K562 (cell line): ENCODE results near the gene GAK. TPM values are rescaled to one million over a fixed set of nuclear protein-coding genes. Genes with fewer than 3 reads are reported as not detected.
A peak's percentile ranks its signal among the peaks of the same experiment; 100 is the strongest.

ENCODE experiments used
- ATAC-seq: fragments of 200-7000 bp; cut with Tn5 transposase; 3 replicates; pipeline ENCODE4 v1.9.1; 2020; ENCODE audit warnings: moderate library complexity
- BruUV-seq: library from RNA; stranded (reverse); fragments of 400-500 nt; replicated peaks from 2 replicates; lab custom pipeline; 2021; lab: Mats Ljungman, UMichigan
- CTCF ChIA-PET: fragments of 300-600 bp; formaldehyde crosslinking; extraction: SDS; loops from one replicate; lab custom pipeline; 2021; ENCODE audit warnings: low intra/inter-chr PET ratio; lab: Yijun Ruan, JAX
- POLR2A ChIA-PET: fragments of 300-600, 350-650 bp; sonication (Branson Sonifier 250); formaldehyde crosslinking; extraction: SDS; loops from one replicate; lab custom pipeline; 2021; ENCODE audit warnings: antibody characterized with exemption, inconsistent platforms; lab: Yijun Ruan, JAX
- DNase-seq, 4 experiments: peaks; one replicate each; pipeline versions ENCODE4 v3.0.0 to v3.0.0-alpha.2; 2011 to 2018; ENCODE audit warnings: low spot score in 3 of 4, mixed read lengths in 3 of 4; ENCODE audit errors: extremely low read depth in 1 of 4
- FAIRE-seq: peaks from 2 replicates; lab custom pipeline; 2011; peaks lifted over from hg19 to GRCh38; lab: Jason Lieb, UNC
- H2AFZ ChIP-seq: 2 replicates; pipeline ENCODE4 v1.6.0; 2011; ENCODE audit warnings: low read depth, low read length, control low read depth, inconsistent platforms
- H3K27ac ChIP-seq: fragments of 200-600 bp; 3 replicates; pipeline ENCODE4 v1.8.0; 2011; ENCODE audit warnings: low read depth, mild to moderate bottlenecking, control low read depth, inconsistent platforms, low read length, moderate library complexity, mixed read lengths; ENCODE audit errors: extremely low read depth
- H3K27me3 ChIP-seq, 2 experiments: fragments of 300-600 bp in 1 of 2; 2 replicates in 1 of 2; 3 replicates in 1 of 2; pipeline versions ENCODE4 v1.6.0 to v1.8.0; 2011; ENCODE audit warnings: inconsistent platforms in 2 of 2, low read length in 2 of 2, mild to moderate bottlenecking in 1 of 2, mixed read lengths in 1 of 2, moderate library complexity in 1 of 2; ENCODE audit not compliant: control insufficient read depth in 2 of 2, insufficient read depth in 2 of 2
- H3K36me3 ChIP-seq: fragments of 300-600 bp; 3 replicates; pipeline ENCODE4 v1.8.0; 2011; ENCODE audit warnings: mild to moderate bottlenecking, low read length, inconsistent platforms; ENCODE audit not compliant: control insufficient read depth, insufficient read depth
- H3K4me1 ChIP-seq, 2 experiments: fragments of 200-600 bp in 1 of 2; replicated peaks in 1 of 2; 2 replicates in 1 of 2; 3 replicates in 1 of 2; pipeline versions ENCODE4 v1.5.1 to v1.8.0; 2011; ENCODE audit warnings: inconsistent platforms in 2 of 2, low read length in 2 of 2, mild to moderate bottlenecking in 1 of 2, mixed read lengths in 1 of 2, moderate library complexity in 1 of 2; ENCODE audit not compliant: control insufficient read depth in 2 of 2, insufficient read depth in 2 of 2
- H3K4me2 ChIP-seq: 2 replicates; pipeline ENCODE4 v1.6.1; 2011; ENCODE audit warnings: low read length, control low read depth, inconsistent platforms, mixed read lengths; ENCODE audit not compliant: insufficient read depth
- H3K4me3 ChIP-seq: fragments of 200-600 bp; sonication (generic), shearing (Covaris generic); 2 replicates; pipeline ENCODE4 v1.5.1; 2016; ENCODE audit warnings: control low read depth, inconsistent platforms
- H3K79me2 ChIP-seq: fragments of 200-600 bp; 3 replicates; pipeline ENCODE4 v1.8.0; 2011; ENCODE audit warnings: low read length, inconsistent platforms; ENCODE audit not compliant: control insufficient read depth, insufficient read depth
- H3K9ac ChIP-seq, 2 experiments: 2 replicates each; pipeline versions ENCODE4 v1.6.0 to v1.6.1; 2011; ENCODE audit warnings: low read depth in 2 of 2, low read length in 2 of 2, control low read depth in 1 of 2, inconsistent platforms in 1 of 2, mild to moderate bottlenecking in 1 of 2, mixed read lengths in 1 of 2; ENCODE audit not compliant: insufficient read depth in 1 of 2
- H3K9me1 ChIP-seq: one replicate; pipeline ENCODE4 v1.6.0; 2011; ENCODE audit warnings: inconsistent platforms, mild to moderate bottlenecking, low read length, moderate library complexity; ENCODE audit not compliant: control insufficient read depth, insufficient read depth
- H3K9me3 ChIP-seq: replicated peaks from 2 replicates; pipeline ENCODE4 v1.5.1; 2011; ENCODE audit warnings: low read depth, low read length, inconsistent platforms; ENCODE audit not compliant: control insufficient read depth, insufficient read depth
- H4K20me1 ChIP-seq: replicated peaks from 2 replicates; pipeline ENCODE4 v1.6.1; 2011; ENCODE audit warnings: low read length, inconsistent platforms, mixed read lengths; ENCODE audit not compliant: control insufficient read depth, insufficient read depth
- EGR1 ChIP-seq: fragments of 450-650 bp; conservative IDR thresholded peaks from 2 replicates; pipeline ENCODE4 v1.6.1; 2017; ENCODE audit warnings: mild to moderate bottlenecking
- L3MBTL2 ChIP-seq: fragments of 450-650 bp; IDR thresholded peaks from 2 replicates; pipeline ENCODE4 v1.6.1; 2016; ENCODE audit warnings: mild to moderate bottlenecking, moderate library complexity
- SMC3 ChIP-seq: conservative IDR thresholded peaks from 2 replicates; pipeline ENCODE4 v1.6.1; 2011; ENCODE audit warnings: low read depth, low read length, improper control_type of control experiment; ENCODE audit not compliant: insufficient read depth
- ZBTB2 ChIP-seq: fragments of 450-650 bp; IDR thresholded peaks from 2 replicates; pipeline ENCODE4 v1.6.1; 2016; ENCODE audit warnings: antibody characterized with exemption
- ZNF785 ChIP-seq: fragments of 250-450 bp; sonication (Bioruptor Pico); IDR thresholded peaks from 2 replicates; pipeline ENCODE4 v1.4.0; 2020; ENCODE audit warnings: mild to moderate bottlenecking
- WGBS: fragments of 100-300 bp; shearing (Covaris generic); methylation state at CpG from one replicate; pipeline ENCODE4 v1.1.6; 2016; ENCODE audit warnings: low coverage, mixed read lengths; ENCODE audit not compliant: insufficient coverage; ENCODE audit errors: missing lambda C conversion rate; 5-methylcytosine and 5-hydroxymethylcytosine counted together
- in situ Hi-C: fragments of 300-500 bp; cut with MboI; formaldehyde crosslinking; loops from 4 replicates; pipeline ENCODE4 v1.15.0; 2018; ENCODE audit warnings: inconsistent platforms, mixed read lengths
- intact Hi-C: fragments of 100-400 bp; cut with micrococcal nuclease; formaldehyde crosslinking; loops from 2 replicates; pipeline ENCODE4 v1.14.2; 2022
- polyA plus RNA-seq, 8 experiments: library from polyadenylated mRNA; depleted of rRNA in 4 of 8; stranded (reverse) in 5 of 8; unstranded in 3 of 8; fragments of >200 nt; fragmentation: Nextera tagmentation in 2 of 8; fragmentation: Illumina TruSeq in 1 of 8; extraction: Ambion mirVana in 2 of 8; extraction: Trizol in 1 of 8; gene quantifications; 2 replicates each; pipeline versions ENCODE4 v1.2.1 to v1.2.3, GENCODE V29; 2011 to 2014; ENCODE audit warnings: inconsistent platforms in 1 of 8, missing spikeins in 1 of 8
- total RNA-seq, 7 experiments: library from RNA; depleted of rRNA in 6 of 7; stranded (reverse); fragments of >200 nt in 6 of 7; fragmentation: Illumina TruSeq in 2 of 7; extraction: Trizol in 2 of 7; gene quantifications; 2 replicates each; pipeline versions ENCODE4 v1.2.1 to v1.2.3, GENCODE V29; 2011 to 2021; ENCODE audit warnings: low replicate concordance in 1 of 7
- TF ChIP-seq, protein P1 (sequence below): fragments of 150-350 bp; IDR thresholded peaks from 2 replicates; pipeline ENCODE4 v1.6.1; 2014; ENCODE audit warnings: low read depth, mild to moderate bottlenecking, low read length, borderline replicate concordance
- TF ChIP-seq, protein P2 (sequence below), 2 experiments: fragments of 450-650 bp; IDR thresholded peaks; 2 replicates each; pipeline ENCODE4 v1.6.1; 2016; ENCODE audit warnings: mild to moderate bottlenecking in 2 of 2, borderline replicate concordance in 1 of 2, low read depth in 1 of 2, moderate library complexity in 1 of 2

GAK gene
- total and polyA plus RNA-seq, 9 of the 15 experiments (the other 6 are each of a cell fraction or from before 2014, with no cell fraction given) = 1.3 to 102 (median 16.2) TPM

- DNase-seq (no peak), ATAC-seq (peak; percentile 24), FAIRE-seq (no peak)
- intact Hi-C loops (no loop called here), in situ Hi-C loops (no loop called here)
- H3K4me3 ChIP-seq = no peak overlapping the region
- BruUV-seq = no TSS peak
- peaks cover 0 to 62% of the 10 kb centered on the region in 2 experiments; a peak in 3 of 5 replicates for H3K4me1 ChIP-seq
- no peaks in the 10 kb centered on the region for H3K9me1 ChIP-seq
- H3K4me2 ChIP-seq = no peak overlapping the region
- no peak overlapping the region for H3K9ac ChIP-seq
- CTCF ChIA-PET = no interaction called here
- H3K9me3 ChIP-seq = 0 out of 2 replicates have a peak, but pooled peaks cover 1% of the 10 kb centered on the region
- H3K27me3 ChIP-seq = peaks cover 9 to 53% of the 10 kb centered on the region in 2 experiments; a peak in 4 of 5 replicates
- H2AFZ ChIP-seq = no peak overlapping the region
- H3K36me3 ChIP-seq = no peaks in the 10 kb centered on the region
- no peaks in the 10 kb centered on the region for H3K79me2 ChIP-seq
- H4K20me1 ChIP-seq = no peaks in the 10 kb centered on the region
- no peak overlapping the region for H3K27ac ChIP-seq
- POLR2A ChIA-PET = no interaction called here
- WGBS = 8% methylated on average over 15 of the region's 20 CpGs
- TF ChIP-seq ZBTB2 = no peak
- TF ChIP-seq, protein P1, sequence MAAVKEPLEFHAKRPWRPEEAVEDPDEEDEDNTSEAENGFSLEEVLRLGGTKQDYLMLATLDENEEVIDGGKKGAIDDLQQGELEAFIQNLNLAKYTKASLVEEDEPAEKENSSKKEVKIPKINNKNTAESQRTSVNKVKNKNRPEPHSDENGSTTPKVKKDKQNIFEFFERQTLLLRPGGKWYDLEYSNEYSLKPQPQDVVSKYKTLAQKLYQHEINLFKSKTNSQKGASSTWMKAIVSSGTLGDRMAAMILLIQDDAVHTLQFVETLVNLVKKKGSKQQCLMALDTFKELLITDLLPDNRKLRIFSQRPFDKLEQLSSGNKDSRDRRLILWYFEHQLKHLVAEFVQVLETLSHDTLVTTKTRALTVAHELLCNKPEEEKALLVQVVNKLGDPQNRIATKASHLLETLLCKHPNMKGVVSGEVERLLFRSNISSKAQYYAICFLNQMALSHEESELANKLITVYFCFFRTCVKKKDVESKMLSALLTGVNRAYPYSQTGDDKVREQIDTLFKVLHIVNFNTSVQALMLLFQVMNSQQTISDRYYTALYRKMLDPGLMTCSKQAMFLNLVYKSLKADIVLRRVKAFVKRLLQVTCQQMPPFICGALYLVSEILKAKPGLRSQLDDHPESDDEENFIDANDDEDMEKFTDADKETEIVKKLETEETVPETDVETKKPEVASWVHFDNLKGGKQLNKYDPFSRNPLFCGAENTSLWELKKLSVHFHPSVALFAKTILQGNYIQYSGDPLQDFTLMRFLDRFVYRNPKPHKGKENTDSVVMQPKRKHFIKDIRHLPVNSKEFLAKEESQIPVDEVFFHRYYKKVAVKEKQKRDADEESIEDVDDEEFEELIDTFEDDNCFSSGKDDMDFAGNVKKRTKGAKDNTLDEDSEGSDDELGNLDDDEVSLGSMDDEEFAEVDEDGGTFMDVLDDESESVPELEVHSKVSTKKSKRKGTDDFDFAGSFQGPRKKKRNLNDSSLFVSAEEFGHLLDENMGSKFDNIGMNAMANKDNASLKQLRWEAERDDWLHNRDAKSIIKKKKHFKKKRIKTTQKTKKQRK = no peak
- TF ChIP-seq, protein P2, sequence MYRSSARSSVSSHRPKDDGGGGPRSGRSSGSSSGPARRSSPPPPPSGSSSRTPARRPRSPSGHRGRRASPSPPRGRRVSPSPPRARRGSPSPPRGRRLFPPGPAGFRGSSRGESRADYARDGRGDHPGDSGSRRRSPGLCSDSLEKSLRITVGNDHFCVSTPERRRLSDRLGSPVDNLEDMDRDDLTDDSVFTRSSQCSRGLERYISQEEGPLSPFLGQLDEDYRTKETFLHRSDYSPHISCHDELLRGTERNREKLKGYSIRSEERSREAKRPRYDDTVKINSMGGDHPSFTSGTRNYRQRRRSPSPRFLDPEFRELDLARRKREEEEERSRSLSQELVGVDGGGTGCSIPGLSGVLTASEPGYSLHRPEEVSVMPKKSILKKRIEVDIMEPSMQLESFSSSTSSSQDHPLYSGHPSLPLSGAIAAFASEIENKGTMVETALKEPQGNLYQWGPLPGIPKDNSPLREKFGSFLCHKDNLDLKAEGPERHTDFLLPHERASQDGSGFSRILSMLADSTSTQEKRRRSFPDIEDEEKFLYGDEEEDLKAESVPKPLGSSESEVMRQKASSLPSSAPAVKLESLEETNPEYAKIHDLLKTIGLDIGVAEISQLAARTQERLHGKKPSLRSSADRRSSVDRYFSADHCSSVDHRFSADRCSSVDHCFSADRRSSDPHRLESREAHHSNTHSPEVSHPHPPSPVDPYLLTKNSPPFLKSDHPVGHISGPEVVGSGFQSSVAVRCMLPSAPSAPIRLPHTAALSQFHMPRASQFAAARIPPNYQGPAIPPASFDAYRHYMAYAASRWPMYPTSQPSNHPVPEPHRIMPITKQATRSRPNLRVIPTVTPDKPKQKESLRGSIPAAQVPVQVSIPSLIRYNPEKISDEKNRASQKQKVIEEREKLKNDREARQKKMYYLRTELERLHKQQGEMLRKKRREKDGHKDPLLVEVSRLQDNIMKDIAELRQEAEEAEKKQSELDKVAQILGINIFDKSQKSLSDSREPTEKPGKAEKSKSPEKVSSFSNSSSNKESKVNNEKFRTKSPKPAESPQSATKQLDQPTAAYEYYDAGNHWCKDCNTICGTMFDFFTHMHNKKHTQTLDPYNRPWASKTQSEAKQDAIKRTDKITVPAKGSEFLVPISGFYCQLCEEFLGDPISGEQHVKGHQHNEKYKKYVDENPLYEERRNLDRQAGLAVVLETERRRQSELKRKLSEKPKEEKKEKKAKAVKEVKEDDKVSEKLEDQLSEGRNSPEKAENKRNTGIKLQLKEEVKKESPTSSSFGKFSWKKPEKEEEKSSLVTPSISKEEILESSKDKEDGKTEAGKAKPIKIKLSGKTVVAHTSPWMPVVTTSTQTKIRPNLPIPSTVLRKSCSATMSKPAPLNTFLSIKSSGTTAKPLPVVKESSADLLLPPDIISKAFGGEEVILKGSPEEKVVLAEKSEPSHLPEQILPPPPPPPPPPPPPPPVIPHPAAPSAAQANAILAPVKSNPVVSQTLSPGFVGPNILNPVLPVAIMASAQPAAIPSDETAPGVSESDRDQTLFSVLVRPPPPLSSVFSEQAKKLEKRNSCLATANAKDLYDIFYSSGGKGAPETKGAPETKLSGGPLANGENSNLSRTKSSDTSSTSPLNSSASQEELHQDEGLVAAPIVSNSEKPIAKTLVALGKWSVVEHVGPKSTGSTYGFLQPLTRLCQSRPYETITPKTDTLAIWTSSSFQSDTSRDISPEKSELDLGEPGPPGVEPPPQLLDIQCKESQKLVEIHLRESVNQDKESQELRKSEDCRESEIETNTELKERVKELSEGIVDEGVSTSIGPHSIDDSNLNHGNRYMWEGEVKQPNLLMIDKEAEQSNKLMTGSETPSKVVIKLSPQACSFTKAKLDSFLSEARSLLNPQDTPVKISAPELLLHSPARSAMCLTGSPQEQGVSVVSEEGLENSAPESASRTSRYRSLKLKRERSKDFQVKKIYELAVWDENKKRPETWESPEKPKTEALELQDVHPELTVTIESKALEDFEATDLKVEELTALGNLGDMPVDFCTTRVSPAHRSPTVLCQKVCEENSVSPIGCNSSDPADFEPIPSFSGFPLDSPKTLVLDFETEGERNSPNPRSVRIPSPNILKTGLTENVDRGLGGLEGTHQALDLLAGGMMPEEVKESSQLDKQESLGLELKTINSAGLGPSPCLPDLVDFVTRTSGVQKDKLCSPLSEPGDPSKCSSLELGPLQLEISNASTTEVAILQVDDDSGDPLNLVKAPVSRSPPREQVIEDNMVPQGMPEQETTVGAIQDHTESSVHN (IDR thresholded peaks at IDR 0.05; ENCODE audit: borderline replicate concordance in 1 of 2, low read depth in 1 of 2) = no peak
- no peak for TF ChIP-seq ZNF785 (CRISPR knock-in tag)
- no peak for TF ChIP-seq L3MBTL2
- TF ChIP-seq SMC3 = no peak
- TF ChIP-seq EGR1 = no peak
These were observed 104.7 kb downstream of the GAK start for GRCh38 chr4:827209-828081.
